Stimulated activated CD8-positive, alpha-beta memory T cell treated with anti-CD3 and anti-CD28 coated beads, Interleukin-15, amount 100 ng/mL, for 4 hours (primary cell): Measurements from ENCODE around the gene RBM28.
A peak's percentile ranks its signal among the peaks of the same experiment; 100 is the strongest.

ENCODE experiments used
- DNase-seq, 2 donors: peaks; one replicate each; pipeline ENCODE4 v3.0.0-alpha.2; 2020; ENCODE audit warnings: low read depth in 2 of 2

The RBM28 gene, protein sequence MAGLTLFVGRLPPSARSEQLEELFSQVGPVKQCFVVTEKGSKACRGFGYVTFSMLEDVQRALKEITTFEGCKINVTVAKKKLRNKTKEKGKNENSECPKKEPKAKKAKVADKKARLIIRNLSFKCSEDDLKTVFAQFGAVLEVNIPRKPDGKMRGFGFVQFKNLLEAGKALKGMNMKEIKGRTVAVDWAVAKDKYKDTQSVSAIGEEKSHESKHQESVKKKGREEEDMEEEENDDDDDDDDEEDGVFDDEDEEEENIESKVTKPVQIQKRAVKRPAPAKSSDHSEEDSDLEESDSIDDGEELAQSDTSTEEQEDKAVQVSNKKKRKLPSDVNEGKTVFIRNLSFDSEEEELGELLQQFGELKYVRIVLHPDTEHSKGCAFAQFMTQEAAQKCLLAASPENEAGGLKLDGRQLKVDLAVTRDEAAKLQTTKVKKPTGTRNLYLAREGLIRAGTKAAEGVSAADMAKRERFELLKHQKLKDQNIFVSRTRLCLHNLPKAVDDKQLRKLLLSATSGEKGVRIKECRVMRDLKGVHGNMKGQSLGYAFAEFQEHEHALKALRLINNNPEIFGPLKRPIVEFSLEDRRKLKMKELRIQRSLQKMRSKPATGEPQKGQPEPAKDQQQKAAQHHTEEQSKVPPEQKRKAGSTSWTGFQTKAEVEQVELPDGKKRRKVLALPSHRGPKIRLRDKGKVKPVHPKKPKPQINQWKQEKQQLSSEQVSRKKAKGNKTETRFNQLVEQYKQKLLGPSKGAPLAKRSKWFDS

DNA sequence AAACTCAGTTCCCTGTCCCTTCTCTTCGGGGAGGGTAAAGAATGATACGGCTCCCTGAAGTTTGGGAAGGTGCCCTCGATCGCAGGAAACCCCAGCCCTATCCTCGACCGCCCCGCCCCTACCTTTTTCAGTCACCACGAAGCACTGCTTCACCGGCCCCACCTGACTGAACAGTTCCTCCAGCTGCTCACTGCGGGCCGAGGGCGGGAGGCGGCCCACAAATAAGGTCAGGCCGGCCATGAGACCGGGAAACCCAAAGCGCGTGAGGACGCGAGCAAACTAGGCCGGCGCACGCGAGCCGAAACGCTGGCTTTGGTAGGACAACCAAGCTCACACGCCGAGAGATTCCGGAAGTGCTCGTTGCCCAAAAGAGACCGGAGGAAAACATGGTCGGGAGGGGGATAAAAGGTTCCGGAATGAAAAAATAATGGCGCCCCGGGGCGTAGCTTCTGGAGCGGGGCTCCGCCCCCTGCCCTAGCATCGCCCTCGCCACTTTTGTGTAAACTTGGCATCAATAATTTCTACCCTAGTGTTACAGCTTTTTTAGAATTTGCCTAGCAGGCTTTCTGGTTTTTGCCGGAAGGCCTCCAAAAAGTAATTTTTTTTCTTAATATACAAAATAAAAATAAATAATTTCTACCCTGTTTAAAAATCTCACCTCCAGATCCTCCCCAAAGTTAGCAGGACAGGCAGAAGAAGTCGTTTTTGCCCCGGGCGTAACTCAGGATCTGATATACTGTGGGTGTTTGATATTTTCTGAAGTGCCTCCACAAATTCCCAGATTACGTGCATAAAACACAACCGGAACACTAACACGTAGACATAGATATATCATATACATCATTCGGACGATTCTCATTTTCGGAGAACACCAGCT is at the start of gene RBM28:
Gene RBM28 (minus strand): TSS at position 355 of the 877 bp plus-strand sequence. CDS start 115 bp downstream, at position 240.
- peak; percentile 63 for DNase-seq

DNA sequence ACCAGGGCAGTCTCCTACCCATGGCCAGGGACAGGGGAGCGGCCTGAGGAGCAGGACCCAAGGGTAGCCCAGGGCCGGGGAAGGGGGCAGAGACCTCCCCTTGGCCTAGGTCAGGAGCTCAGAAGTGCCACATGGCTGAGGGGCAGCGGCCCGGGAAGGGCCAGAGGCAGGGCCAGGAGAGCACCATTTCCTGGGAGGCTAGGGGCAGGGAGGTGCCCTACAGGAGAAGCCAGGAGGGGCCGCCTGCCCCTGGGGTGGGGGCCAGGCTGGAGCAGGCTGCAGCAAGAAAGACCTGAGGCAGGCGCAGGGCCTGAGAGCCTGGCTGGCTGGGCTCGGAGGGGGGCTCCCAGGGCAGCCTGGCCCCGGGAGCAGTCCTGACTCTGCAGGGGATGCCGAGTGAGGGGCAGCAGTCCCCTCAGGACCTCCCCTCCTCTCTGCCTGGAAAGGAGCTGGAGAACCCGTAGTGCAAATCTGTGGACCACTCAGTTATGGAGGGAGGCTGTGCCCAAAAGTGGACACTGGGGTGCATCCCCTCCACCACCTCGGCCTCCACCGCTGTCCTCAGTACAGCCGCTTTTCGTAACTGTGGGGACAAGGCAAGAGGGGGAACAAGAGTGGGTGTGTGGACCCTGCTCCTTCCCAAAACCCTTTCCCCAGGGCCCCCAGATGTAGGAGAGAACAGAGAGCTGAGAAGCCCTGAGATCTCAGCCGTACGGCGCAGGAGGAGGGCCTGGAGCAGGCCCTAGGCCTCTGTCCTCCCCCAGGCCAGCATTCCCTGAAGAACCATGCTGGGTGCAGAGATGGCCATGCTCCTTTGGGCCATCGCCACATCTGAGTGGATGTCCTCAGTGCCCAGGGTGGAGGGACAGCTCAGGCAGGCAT is 49.0 kb upstream of the RBM28 start:
- no peak for DNase-seq

DNA sequence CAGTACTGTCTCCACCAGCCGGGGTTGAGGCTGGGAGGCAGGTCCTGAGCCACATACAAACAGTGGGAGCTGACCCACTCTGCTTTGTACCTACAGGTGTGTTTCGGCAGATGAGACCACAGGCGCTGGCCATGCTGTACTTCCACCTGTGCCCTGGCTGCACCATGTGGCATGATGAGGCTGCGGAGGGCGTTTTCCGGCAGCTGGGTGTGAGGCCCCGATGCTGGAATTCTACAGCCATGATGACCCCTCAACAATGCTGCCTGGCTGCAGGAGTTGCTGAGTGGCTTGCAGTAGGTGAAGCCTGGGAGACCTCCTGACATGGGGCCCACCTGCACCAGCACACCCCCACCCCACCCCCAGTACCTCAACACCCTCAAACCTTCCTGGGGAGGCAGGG is 48.1 kb upstream of the RBM28 start:
- no peak for DNase-seq

DNA sequence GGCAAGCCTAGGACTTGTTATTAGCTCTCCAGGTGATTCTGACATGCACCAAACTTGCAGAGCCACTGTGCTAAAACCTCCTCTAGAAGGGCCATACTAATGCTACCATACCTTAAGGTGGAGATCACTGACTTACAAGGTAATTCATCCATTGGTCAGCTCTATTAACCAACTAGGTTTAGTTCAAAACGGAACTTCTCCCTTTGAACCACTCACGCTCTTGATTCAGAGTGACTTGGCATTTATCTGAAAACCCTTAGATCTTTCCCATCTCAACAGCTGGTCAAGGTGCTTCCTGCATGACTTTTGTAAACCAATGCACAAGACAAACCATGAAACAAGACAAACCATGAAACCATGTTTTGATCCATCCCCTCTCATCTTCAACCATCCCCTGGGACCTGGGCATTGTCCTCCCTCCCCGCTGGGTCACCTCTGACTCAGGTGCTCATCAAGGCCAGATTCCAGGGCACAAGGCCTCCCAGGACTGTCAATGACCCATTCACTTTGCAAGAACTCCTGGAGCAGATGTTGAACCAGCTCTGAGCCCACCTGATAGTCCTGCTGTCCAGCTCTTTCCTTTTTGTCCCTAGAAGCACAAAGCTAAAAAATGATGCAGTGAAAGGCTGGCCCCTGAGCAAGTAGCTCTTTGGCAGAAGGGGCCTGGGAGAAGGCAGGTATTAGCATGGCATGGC is 47.3 kb upstream of the RBM28 start:
- no peak for DNase-seq

DNA sequence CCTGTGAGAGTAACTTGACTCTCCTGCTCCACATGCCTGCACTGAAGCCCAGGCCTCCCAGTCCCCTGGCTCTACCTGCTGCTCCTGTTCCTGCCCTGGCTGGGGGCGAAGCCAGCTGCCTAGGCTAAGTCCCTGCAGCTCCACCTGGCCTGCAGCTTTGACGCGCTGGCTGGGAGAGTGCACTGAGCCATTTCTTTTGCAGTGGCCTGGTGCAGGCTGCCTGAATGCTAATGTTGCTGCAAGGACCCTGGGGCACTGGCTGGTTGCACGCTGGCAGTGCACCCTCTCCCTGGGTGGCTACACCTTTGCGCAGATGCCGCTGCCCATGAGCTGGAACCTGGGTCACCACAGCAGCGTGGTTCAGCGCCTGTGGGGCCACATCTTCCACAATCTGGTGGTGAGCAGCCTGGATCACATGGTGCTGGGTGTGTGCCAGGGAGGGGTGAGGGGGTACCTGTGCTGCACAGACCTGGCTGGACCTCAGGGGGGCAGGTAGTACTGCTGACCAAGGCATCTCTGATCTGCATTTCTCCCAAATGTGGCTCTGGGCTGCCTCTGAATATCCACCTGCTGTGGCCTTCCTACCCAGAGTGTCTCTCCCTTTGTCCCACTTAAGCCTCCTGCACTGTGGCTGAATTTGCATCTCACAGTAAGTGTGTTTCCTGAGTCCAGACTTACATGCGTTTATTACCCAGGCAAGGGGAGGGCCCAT is 46.1 kb upstream of the RBM28 start:
- no peak for DNase-seq

DNA sequence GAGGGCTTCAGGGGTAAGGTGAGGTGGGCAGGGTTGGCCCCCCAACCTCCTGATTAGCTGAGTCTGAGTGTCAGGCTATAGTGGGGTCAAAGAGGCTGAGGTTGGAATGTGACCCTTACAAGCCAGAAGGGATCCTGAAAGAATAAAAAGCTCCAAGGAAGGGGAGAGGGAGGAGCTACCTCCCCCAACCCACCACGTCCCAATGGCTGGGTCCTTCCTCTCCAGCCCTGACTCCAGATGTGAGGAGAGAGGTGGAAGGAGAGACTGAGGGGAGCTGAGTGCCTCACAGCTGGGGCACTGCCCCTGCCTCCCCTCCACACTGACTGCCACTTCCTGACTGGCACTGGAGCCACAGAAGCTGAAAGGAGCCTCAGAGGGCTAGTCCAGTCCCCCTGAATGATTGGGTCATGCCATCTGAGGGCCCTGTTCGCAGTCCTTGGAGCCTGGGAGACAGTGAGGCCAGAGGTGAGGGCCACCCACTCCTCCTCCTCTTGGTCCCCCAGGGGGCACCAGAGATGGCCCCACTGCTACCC is 45.4 kb upstream of the RBM28 start:
- no peak for DNase-seq

DNA sequence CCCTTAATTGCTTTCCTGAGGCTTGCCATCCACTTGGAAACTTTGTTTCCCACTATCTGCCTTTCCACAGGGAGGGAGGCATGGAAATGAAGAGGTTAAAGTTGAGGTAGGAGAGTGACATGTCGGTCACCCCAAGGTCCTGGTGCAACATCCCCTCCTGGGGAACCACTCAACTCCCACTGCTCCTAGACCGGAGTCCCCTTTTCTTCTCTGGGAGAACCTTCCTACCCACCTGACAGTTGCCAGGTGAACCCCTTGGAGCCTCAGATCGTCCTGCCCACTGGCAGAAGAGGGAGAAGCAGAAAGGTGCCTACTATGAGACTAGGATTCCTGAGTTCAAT is 44.4 kb upstream of the RBM28 start:
- no peak for DNase-seq

DNA sequence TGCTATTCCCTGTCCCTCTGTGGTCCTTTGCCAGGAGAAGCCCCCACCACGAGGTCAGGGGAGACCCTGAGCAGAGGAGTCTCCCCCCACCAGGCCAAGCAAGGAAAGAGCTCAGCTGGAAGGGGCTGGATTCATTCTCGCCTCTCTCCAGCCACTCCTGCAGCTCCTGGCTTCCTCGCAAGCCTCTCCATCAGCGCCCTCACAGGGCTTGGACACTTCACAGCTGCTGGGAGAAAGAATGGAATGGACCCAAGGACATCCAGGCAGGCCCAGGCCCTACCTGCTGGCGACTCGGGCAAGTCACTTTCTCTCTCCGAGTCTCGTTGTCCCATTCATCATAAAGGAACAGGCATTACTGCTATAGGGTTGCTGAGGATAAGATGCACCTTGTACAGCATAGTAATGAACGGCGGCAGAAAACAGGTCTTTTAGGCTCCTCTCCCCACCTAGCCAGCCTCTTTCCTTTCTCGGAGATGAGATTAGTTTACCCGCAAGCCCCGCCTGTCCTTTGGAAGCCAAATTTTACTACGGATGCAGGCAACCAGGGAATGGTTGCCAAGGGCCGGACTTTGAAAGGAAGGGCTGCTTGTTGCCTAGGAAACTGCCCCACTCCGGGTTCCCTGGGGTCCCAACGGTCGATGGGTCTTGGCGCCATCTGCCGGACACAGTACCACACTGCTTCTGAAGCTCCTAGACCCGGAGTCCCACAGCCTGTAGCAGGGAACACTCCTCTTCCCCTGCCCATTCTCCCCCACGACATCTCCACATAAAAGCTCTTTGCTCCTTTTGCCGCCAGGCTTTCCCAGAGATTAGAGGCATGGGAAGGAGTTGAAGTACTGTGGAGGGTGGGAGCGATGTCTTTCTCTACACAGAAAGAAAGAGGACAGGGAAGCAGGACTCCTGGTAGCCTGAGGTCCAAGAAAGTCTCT is 43.8 kb upstream of the RBM28 start:
- DNase-seq = peak; percentile 28 to 49

DNA sequence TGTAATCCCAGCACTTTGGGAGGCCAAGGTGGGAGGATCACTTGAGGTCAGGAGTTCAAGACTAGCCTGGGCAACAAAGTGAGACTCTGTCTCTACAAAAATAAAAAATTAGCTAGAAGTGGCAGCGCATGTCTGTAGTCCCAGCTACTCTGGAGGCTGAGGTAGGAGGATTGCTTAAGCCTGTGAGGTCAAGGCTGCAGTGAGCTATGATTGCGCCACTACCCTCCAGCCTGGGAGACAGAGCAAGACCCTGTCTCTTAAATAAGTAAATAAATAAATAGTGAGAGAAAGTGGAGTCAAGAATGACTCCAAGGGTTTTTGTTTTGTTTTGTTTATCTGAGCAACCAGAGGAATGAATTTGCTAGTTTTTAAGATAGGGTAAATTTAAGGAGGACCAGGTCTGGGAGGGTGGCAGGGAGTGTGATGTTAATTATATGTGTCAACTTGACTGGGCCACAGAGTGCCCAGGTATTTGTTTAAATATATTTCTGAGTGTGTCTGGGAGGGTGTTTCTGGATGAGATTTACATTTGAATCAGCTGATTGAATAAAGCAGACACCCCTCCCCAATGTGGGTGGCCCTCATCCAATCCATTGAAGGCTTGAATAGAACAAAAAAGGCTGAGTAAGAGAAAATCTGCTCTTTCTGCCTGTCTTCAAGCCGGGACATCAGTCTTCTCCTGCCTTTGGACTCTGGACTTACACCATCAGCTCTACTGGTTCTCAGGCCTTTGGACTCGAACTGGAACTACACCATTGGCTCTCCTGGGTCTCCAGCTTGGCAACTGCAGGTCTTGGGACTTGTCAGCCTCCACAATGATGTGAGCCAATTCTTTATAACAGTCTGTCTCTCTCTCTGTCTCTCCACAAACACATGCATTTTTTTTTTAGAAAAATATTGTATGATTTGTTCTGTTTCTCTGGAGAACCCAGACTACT is 42.5 kb upstream of the RBM28 start:
- no peak for DNase-seq

DNA sequence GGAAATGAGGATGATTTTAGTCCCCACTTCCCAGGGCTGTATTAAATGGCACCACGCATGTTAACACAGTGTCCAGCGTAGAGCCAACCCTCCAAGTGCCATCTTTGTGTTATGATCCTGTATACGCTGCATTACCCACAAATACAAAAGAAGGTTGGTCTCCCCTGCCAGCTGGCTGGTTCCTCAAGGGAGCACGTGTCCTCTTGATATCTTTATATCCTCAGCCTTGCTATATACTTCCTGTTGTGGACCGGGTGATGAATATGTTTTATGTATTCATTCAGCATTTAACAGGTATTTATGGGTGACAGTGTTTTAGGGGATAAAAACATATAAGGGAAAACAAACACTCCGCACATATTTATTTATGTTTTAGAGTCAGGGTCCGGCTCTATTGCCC is 41.0 kb upstream of the RBM28 start:
- no peak for DNase-seq

DNA sequence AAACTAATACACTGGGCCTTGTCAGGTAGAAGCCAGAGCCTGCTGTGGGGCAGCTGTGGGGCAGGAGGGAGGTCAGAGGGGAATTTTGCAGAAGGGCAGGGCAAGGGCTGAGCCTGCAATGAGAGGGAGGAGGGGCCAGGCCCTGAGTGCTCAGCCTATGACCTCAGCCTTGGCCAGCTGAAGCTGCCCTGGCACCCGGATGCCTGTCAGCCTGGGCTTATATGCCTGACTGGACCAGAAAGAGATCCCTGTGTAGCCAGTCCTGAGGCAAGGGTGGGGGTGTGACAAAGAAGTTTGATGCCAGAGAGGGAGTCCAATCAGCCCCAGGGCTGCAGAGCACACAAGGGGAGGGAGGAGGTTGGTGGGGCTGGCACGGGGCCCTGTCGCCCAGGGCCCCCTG is 40.1 kb upstream of the RBM28 start:
- DNase-seq = no peak

DNA sequence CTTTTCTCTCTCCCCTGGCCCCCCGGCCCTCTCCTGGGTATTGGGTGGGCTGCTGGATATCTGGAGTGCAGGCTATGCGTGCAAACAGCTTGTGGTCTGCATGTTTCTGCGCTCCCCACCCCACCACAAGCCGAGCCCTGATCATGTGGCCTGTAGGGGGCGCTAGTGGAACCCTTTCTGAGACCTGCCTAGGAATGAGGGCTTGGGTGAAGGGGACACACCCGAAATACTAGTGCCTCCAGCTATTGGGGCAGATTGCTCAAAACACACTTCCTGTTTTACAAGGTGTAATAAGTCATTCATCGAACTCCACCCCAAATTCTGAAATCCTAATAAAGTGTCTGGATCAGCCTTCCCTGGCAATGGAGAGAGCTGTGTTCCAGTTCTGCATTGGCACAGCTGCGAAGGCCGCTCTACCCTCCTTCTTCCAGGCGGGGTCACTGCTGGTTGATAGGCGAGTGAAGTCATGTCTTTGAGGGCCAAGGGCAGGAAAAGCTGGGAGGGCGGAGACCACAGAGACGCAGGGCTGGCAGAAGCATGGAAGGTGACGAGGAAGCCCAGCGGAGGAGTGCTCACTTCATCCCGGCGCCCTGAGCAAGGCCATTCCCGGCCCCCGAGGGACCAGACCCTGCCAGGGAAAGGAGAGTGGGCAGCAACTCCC is 37.6 kb upstream of the RBM28 start:
- DNase-seq = no peak

DNA sequence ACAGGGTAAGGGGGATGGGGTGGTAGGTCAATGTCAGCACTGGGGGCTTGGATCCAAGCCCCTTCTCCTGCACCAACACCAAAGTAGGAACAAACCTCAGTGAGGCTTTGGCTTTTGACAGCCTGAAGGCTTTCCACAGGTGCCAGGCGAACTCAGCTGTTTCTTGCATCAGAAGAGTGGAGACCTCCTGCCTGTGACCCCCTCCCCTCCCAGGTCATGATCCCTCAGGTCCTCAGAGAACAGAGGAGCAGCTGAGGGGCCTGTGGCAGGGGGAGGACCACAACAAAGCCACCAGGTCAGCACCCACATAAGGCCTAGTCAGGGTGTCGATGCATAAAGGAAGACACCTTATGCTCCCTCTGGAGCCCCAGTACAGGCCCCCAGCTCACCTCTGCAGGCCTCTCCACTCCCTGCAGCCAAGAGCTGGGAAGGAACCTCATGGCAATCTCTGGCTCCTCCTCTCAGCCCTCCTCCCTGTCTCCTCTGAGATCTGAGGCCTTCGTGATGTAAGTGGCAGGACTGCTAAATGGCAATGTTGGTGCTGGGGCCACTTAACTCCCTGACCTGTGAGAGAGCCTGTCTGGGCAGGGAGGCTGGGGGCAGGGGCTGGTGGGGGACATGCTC is 36.9 kb upstream of the RBM28 start:
- no peak for DNase-seq

DNA sequence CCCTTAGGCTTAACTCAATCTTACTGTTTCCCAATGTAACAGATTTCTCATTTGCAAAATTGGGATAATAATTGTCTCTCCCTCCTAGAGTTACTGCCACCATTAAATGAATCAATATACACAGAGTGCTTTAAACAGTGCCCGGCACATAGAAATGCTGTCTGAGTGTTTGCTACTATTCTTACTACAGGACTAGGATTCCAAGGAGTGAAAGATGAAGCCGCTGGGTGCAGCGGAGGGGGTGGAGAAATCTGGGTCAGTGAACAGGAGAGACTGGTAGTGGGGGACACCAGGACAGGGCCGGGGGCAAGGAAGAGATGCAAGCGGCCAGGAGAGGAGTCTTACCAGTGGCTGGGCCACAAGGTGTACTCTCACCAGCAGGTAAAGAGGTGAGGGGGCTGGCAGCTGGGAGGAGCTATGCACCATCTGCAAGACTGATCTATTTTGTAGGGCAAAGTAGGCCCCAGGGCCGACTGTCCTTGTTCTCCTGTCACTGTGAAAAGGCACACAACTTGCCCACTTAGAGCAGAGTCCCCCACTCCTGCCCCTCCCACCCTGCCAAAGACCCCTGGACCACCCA is 36.3 kb upstream of the RBM28 start:
- DNase-seq = no peak

DNA sequence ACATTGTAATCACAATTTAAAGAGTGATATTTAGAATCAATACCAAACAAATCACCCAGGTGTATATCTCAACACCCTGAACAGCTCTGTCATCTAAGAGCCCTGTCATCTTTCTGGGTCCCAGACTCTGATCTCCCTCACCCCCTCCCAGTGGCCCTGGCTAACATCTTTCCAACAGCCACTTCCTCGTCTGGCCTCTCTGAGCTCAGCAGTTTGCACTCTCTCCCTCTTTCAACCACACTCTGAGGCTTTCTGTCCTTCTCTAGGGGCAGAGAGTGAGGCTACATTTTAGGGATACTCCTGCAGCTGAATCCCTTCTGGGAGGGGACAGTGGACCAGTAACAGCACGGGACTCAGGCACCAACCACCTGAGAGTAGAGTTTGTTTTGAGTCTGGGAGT is 34.9 kb upstream of the RBM28 start:
- DNase-seq = no peak

DNA sequence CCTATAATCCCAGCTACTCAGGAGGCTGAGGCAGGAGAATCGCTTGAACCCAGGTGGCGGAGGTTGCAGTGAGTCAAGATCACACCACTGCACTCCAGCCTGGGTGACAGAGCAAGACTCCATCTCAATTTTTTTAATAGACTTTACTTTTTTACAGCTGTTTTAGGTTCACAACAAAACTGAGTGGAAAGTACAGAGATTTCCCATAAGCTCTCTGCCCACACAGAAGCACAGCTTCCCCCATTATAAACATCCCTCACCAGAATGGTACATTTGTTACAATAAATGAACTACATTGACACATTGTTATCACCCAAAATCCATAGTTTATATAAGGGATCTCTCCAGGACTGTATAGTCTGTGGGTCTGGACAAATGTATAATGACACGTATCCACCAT is 32.4 kb upstream of the RBM28 start:
- DNase-seq = no peak
